SHP77 treated with DMSO at 0.1 percent for 48 hours (cell line): ENCODE results near the gene SLC47A1.
"Not testable (repeated sequence)": the region's sequence is repeated elsewhere in the genome, so short reads cannot be mapped to it uniquely, and the experiment has no call there.

Experiments used
- DNase-seq: peaks from one replicate; lab custom pipeline; 2025; lab: John Stamatoyannopoulos, UW

SLC47A1 gene

GRCh38 chr17:19523690-19524089 lies 10.0 kb upstream of the SLC47A1 start:
- no peak for DNase-seq

- DNase-seq: not testable (repeated sequence)
These were observed 6.7 kb upstream of the SLC47A1 start for GRCh38 chr17:19526950-19527349.

GRCh38 chr17:19531780-19532501 lies 1.7 kb upstream of the SLC47A1 start:
- DNase-seq: no peak

- no peak for DNase-seq
These were observed 477 bp upstream of the SLC47A1 start for GRCh38 chr17:19533036-19533717.

GRCh38 chr17:19534562-19535149 lies 1.0 kb downstream of the SLC47A1 start:
- no peak for DNase-seq

GRCh38 chr17:19537111-19537510 lies 3.5 kb downstream of the SLC47A1 start:
- no peak for DNase-seq

- DNase-seq: no peak
These were observed 4.7 kb downstream of the SLC47A1 start for GRCh38 chr17:19538095-19539039.

GRCh38 chr17:19539040-19539399 lies 5.4 kb downstream of the SLC47A1 start:
- DNase-seq: no peak

- no peak for DNase-seq
These were observed 6.2 kb downstream of the SLC47A1 start for GRCh38 chr17:19539841-19540311.

- DNase-seq: no peak
These were observed 7.2 kb downstream of the SLC47A1 start for GRCh38 chr17:19540706-19541370.

GRCh38 chr17:19541445-19541844 lies 7.8 kb downstream of the SLC47A1 start:
- no peak for DNase-seq

- DNase-seq: no peak
These were observed 8.6 kb downstream of the SLC47A1 start for GRCh38 chr17:19542247-19542646.

GRCh38 chr17:19544366-19544765 lies 10.7 kb downstream of the SLC47A1 start:
- DNase-seq: no peak

- DNase-seq: no peak
These were observed 12.8 kb downstream of the SLC47A1 start for GRCh38 chr17:19546289-19547065.

GRCh38 chr17:19549746-19550623 lies 16.3 kb downstream of the SLC47A1 start:
- no peak for DNase-seq

- no peak for DNase-seq
These were observed 17.5 kb downstream of the SLC47A1 start for GRCh38 chr17:19551165-19551564.

- DNase-seq: no peak
These were observed 18.0 kb downstream of the SLC47A1 start for GRCh38 chr17:19551591-19552148.

GRCh38 chr17:19553036-19553435 lies 19.4 kb downstream of the SLC47A1 start:
- DNase-seq: no peak

- no peak for DNase-seq
These were observed 20.7 kb downstream of the SLC47A1 start for GRCh38 chr17:19554393-19554792.
